Spleen (tissue), 7 donors: ENCODE data around the gene ZMIZ2.

Experiments
- POLR2A ChIP-seq, 3 donors: fragments of 450-650 bp; IDR thresholded peaks; one replicate each; pipeline ENCODE4 v1.5.1; 2017; ENCODE audit warnings: antibody characterized with exemption in 3 of 3, mild to moderate bottlenecking in 1 of 3
- POLR2AphosphoS5 ChIP-seq, 3 donors: sonication (generic); formaldehyde crosslinking; IDR thresholded peaks; one replicate each; pipeline ENCODE4 v1.5.1; 2017; ENCODE audit warnings: antibody characterized with exemption in 3 of 3
- TF ChIP-seq, protein P1 (sequence below), 11 experiments: fragments of 200-600 bp in 7 of 11; fragments of 450-650 bp in 4 of 11; sonication (generic) in 4 of 11; IDR thresholded peaks in 8 of 11; conservative IDR thresholded peaks in 3 of 11; 1 replicate in 7 of 11; 2 replicates in 4 of 11; pipeline versions ENCODE4 v1.4.0 to v1.8.0; 2016 to 2021; ENCODE audit warnings: antibody characterized with exemption in 11 of 11, inconsistent platforms in 4 of 11, mild to moderate bottlenecking in 1 of 11
- donor health status: DM: no; HTN: no; CAD: no; lungs with moderate emphysema.
- donor health status: DM: no; HTN: no; CAD: no.
- donor health status: DM: no; HTN: no; CAD: no.

DNA sequence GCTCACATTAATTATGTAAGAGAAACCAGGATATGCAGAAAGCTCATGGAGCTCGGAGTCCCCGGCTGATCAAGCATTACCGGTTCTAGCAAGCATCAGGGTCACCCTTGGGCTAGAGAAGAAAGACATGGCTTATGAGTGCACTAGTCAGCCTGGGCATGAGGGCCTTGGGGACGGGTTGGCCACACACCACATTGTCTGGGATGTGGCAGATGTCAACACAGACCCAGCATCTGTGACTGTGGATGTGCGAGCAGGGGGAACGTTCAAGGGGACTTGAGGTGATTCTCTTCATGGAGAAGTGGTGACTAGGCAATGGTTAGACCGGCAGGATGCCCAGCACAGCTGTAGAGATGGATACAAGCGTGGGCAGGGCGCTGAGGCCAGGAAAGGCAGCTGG, 13.7 kb downstream of the ZMIZ2 start:
- TF ChIP-seq, protein P1, sequence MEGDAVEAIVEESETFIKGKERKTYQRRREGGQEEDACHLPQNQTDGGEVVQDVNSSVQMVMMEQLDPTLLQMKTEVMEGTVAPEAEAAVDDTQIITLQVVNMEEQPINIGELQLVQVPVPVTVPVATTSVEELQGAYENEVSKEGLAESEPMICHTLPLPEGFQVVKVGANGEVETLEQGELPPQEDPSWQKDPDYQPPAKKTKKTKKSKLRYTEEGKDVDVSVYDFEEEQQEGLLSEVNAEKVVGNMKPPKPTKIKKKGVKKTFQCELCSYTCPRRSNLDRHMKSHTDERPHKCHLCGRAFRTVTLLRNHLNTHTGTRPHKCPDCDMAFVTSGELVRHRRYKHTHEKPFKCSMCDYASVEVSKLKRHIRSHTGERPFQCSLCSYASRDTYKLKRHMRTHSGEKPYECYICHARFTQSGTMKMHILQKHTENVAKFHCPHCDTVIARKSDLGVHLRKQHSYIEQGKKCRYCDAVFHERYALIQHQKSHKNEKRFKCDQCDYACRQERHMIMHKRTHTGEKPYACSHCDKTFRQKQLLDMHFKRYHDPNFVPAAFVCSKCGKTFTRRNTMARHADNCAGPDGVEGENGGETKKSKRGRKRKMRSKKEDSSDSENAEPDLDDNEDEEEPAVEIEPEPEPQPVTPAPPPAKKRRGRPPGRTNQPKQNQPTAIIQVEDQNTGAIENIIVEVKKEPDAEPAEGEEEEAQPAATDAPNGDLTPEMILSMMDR (IDR thresholded peaks at IDR 0.05 in 8 of 11, conservative IDR thresholded peaks at IDR 0.05 in 3 of 11): no peak
- no peak for TF ChIP-seq POLR2A (IDR thresholded peaks at IDR 0.05)
- TF ChIP-seq POLR2AphosphoS5 (IDR thresholded peaks at IDR 0.05): no peak
